HepG2 (cell line): Measurements from ENCODE around the gene SPON1. TPM values are rescaled to one million over a fixed set of nuclear protein-coding genes. Genes with fewer than 3 reads are reported as not detected.

Experiments
- ATAC-seq: fragments of 200-7000 bp; cut with Tn5 transposase; 3 replicates; pipeline ENCODE4 v1.9.1; 2020; ENCODE audit warnings: mild to moderate bottlenecking, moderate library complexity
- BruUV-seq: library from RNA; stranded (reverse); fragments of 400-500 nt; replicated peaks from 2 replicates; lab custom pipeline; 2021; lab: Mats Ljungman, UMichigan
- CTCF ChIA-PET: fragments of 300-600 bp; formaldehyde crosslinking; extraction: SDS; loops from one replicate; lab custom pipeline; 2021; ENCODE audit warnings: low total read pairs, inconsistent platforms, low intra/inter-chr PET ratio; lab: Yijun Ruan, JAX
- POLR2A ChIA-PET: fragments of 350-600 bp; sonication (Branson Sonifier 250); formaldehyde crosslinking; loops from one replicate; lab custom pipeline; 2020; ENCODE audit warnings: antibody characterized with exemption, inconsistent platforms; lab: Yijun Ruan, JAX
- DNase-seq: peaks from one replicate; pipeline ENCODE4 v3.0.0-alpha.2; 2015; ENCODE audit warnings: low spot score
- FAIRE-seq: peaks from 3 replicates; lab custom pipeline; 2011; peaks lifted over from hg19 to GRCh38; lab: Jason Lieb, UNC
- H2AFZ ChIP-seq: one replicate; pipeline ENCODE4 v1.6.1; 2011; ENCODE audit warnings: low read length, inconsistent platforms
- H3K27ac ChIP-seq: fragments of 300-600 bp; 3 replicates; pipeline ENCODE4 v1.8.0; 2011; ENCODE audit warnings: mixed run types, mild to moderate bottlenecking, mixed read lengths, low read length, inconsistent platforms; ENCODE audit not compliant: insufficient read depth; ENCODE audit errors: extremely low read length
- H3K27me3 ChIP-seq, 2 experiments: fragments of 200-600 bp in 1 of 2; 2 replicates in 1 of 2; 3 replicates in 1 of 2; pipeline versions ENCODE4 v1.6.0 to v1.8.0; 2011; ENCODE audit warnings: low read length in 2 of 2, mild to moderate bottlenecking in 2 of 2, moderate library complexity in 2 of 2, inconsistent platforms in 1 of 2; ENCODE audit not compliant: insufficient read depth in 2 of 2, control insufficient read depth in 1 of 2
- H3K36me3 ChIP-seq, 2 experiments: fragments of 200-600 bp in 1 of 2; replicated peaks in 1 of 2; 2 replicates in 1 of 2; 3 replicates in 1 of 2; pipeline versions ENCODE4 v1.5.1 to v1.8.0; 2011; ENCODE audit warnings: low read length in 2 of 2, inconsistent platforms in 1 of 2; ENCODE audit not compliant: insufficient read depth in 2 of 2, control insufficient read depth in 1 of 2
- H3K4me1 ChIP-seq: 2 replicates; pipeline ENCODE4 v1.5.1; 2012; ENCODE audit warnings: low read length, inconsistent platforms; ENCODE audit not compliant: insufficient read depth
- H3K4me2 ChIP-seq: 2 replicates; pipeline ENCODE4 v1.6.0; 2011; ENCODE audit warnings: low read depth, low read length, inconsistent platforms
- H3K4me3 ChIP-seq, 3 experiments: fragments of 200-600 bp in 1 of 3; sonication (generic), shearing (Covaris generic) in 1 of 3; replicated peaks in 1 of 3; 2 replicates each; pipeline ENCODE4 v1.5.1; 2011 to 2016; ENCODE audit warnings: low read length in 3 of 3, inconsistent platforms in 2 of 3, low read depth in 2 of 3, mild to moderate bottlenecking in 2 of 3, control low read depth in 1 of 3, mixed read lengths in 1 of 3; ENCODE audit not compliant: insufficient read depth in 1 of 3
- H3K79me2 ChIP-seq: one replicate; pipeline ENCODE4 v1.6.1; 2011; ENCODE audit warnings: low read length, inconsistent platforms; ENCODE audit not compliant: insufficient read depth
- H3K9ac ChIP-seq: 2 replicates; pipeline ENCODE4 v1.6.0; 2011; ENCODE audit warnings: mild to moderate bottlenecking, low read depth, low read length, inconsistent platforms; ENCODE audit not compliant: insufficient read depth
- H3K9me3 ChIP-seq: 2 replicates; pipeline ENCODE4 v1.5.1; 2012; ENCODE audit warnings: mild to moderate bottlenecking, low read length
- H4K20me1 ChIP-seq: 2 replicates; pipeline ENCODE4 v1.6.0; 2011; ENCODE audit warnings: inconsistent platforms, mild to moderate bottlenecking, low read length, moderate library complexity; ENCODE audit not compliant: insufficient read depth
- ARID2 ChIP-seq: sonication (generic); formaldehyde crosslinking; IDR thresholded peaks from 2 replicates; pipeline ENCODE4 v1.8.1; 2022; ENCODE audit warnings: mild to moderate bottlenecking, missing genetic modification reagents, borderline replicate concordance
- CCAR2 ChIP-seq: fragments of 200-400 bp; formaldehyde crosslinking; optimal IDR thresholded peaks from 2 replicates; pipeline ENCODE3; 2018; ENCODE audit warnings: low read depth, mild to moderate bottlenecking, low read length, moderate library complexity
- GATAD2A ChIP-seq: IDR thresholded peaks from 2 replicates; pipeline ENCODE4 v1.6.1; 2016
- POLR2AphosphoS5 ChIP-seq: IDR thresholded peaks from 2 replicates; pipeline ENCODE4 v1.6.1; 2012; ENCODE audit warnings: low read depth, low read length
- SP2 ChIP-seq: sonication (generic); formaldehyde crosslinking; IDR thresholded peaks from 2 replicates; pipeline ENCODE4 v1.5.1; 2020; ENCODE audit warnings: mild to moderate bottlenecking, missing genetic modification reagents
- TEAD3 ChIP-seq: optimal IDR thresholded peaks from 2 replicates; pipeline ENCODE3; 2016; ENCODE audit warnings: borderline replicate concordance
- TOPORS ChIP-seq: sonication (generic); formaldehyde crosslinking; IDR thresholded peaks from 2 replicates; pipeline ENCODE4 v1.8.0; 2023; ENCODE audit warnings: mild to moderate bottlenecking, missing genetic modification reagents
- TP53 ChIP-seq: sonication (generic); formaldehyde crosslinking; conservative IDR thresholded peaks from 2 replicates; pipeline ENCODE4 v1.4.0; 2020; ENCODE audit warnings: missing genetic modification reagents
- ZBTB37 ChIP-seq: sonication (generic); formaldehyde crosslinking; IDR thresholded peaks from 2 replicates; pipeline ENCODE4 v1.4.0; 2020; ENCODE audit warnings: mild to moderate bottlenecking, missing genetic modification reagents
- WGBS: methylation state at CpG from one replicate; pipeline ENCODE4 v1.1.6; 2017; ENCODE audit warnings: low lambda C conversion rate; 5-methylcytosine and 5-hydroxymethylcytosine counted together
- in situ Hi-C: cut with HindIII; loops from 2 replicates; pipeline ENCODE4 v1.10.0; 2017; ENCODE audit warnings: low pct_unique_long_range_greater_than_20kb; ENCODE audit not compliant: extremely low pct_ligation_motif_present
- intact Hi-C: fragments of 100-400 bp; cut with micrococcal nuclease; formaldehyde crosslinking; loops from one replicate; pipeline ENCODE4 v1.10.0; 2022; ENCODE audit not compliant: unreplicated experiment
- polyA plus RNA-seq, 8 experiments: library from polyadenylated mRNA; depleted of rRNA in 3 of 8; stranded (reverse) in 7 of 8; unstranded in 1 of 8; fragments of >200 nt; fragmentation: Illumina TruSeq in 4 of 8; extraction: Trizol in 4 of 8; gene quantifications; 2 replicates each; pipeline versions ENCODE4 v1.2.1 to v1.2.3, GENCODE V29; 2011 to 2016; ENCODE audit warnings: low read depth in 4 of 8, missing spikeins in 1 of 8, mixed read lengths in 1 of 8; ENCODE audit not compliant: insufficient read depth in 1 of 8
- total RNA-seq, 5 experiments: library from RNA; depleted of rRNA; stranded (reverse); fragments of >200 nt; fragmentation: Illumina TruSeq; extraction: Trizol; gene quantifications; 2 replicates each; pipeline ENCODE4 v1.2.3, GENCODE V29; 2016; ENCODE audit warnings: low read depth in 1 of 5
- TF ChIP-seq, protein P1 (sequence below): sonication (generic); formaldehyde crosslinking; IDR thresholded peaks from 2 replicates; pipeline ENCODE4 v1.4.0; 2020; ENCODE audit warnings: mild to moderate bottlenecking, missing genetic modification reagents

SPON1 gene
- total and polyA plus RNA-seq, 2 of the 13 experiments (the other 11 are each of a cell fraction or from before 2014, with no cell fraction given) = not detected

DNA sequence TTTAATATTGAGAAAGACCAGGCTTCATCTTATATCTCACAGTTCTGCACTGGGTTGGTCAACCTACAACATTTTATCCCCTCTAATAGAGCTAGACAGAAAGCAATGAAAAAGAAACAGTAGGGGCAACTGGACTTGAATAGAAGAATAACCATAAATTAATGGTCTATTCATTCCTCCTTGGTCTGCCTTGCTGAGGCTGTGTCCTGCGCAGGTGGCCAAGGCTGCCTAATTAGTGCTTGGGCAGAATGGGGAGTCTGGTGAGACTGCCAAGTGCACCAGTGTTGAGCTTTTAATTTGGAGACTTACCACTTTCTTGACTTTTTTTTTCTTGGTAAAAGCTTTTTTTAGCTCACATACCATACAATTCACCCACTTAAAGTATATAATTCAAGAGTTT lies 35.0 kb upstream of the SPON1 start:
- H3K27me3 ChIP-seq = no peaks in the 10 kb centered on the region; a peak in 1 of 5 replicates
- no peak for FAIRE-seq

GRCh38 chr11:13928566-13929251 lies 33.8 kb upstream of the SPON1 start:
- Histone ChIP-seq H3K79me2 (no peaks in the 10 kb centered on the region), H3K9me3 (no peaks in the 10 kb centered on the region), H2AFZ (no peak overlapping the region), H3K4me1 (no peaks in the 10 kb centered on the region), H3K4me2 (no peak overlapping the region), H4K20me1 (no peaks in the 10 kb centered on the region), H3K4me3 (no peak overlapping the region), H3K36me3 (no peaks in the 10 kb centered on the region), H3K27ac (no peak overlapping the region), H3K9ac (no peak overlapping the region), H3K27me3 (no peaks in the 10 kb centered on the region; a peak in 1 of 5 replicates)
- in situ Hi-C loops = no loop called here
- intact Hi-C loops = no loop called here
- ChIA-PET CTCF (no interaction called here), POLR2A (no interaction called here)
- WGBS = 12% methylated on average over 4 of the region's 4 CpGs
- DNase-seq = no peak
- BruUV-seq = no TSS peak
- no peak for ATAC-seq
- no peak for FAIRE-seq
- no peak for TF ChIP-seq ZBTB37 (CRISPR knock-in tag)
- TF ChIP-seq CCAR2 = no peak
- no peak for TF ChIP-seq TEAD3
- no peak for TF ChIP-seq TOPORS (CRISPR knock-in tag)
- TF ChIP-seq, protein P1, sequence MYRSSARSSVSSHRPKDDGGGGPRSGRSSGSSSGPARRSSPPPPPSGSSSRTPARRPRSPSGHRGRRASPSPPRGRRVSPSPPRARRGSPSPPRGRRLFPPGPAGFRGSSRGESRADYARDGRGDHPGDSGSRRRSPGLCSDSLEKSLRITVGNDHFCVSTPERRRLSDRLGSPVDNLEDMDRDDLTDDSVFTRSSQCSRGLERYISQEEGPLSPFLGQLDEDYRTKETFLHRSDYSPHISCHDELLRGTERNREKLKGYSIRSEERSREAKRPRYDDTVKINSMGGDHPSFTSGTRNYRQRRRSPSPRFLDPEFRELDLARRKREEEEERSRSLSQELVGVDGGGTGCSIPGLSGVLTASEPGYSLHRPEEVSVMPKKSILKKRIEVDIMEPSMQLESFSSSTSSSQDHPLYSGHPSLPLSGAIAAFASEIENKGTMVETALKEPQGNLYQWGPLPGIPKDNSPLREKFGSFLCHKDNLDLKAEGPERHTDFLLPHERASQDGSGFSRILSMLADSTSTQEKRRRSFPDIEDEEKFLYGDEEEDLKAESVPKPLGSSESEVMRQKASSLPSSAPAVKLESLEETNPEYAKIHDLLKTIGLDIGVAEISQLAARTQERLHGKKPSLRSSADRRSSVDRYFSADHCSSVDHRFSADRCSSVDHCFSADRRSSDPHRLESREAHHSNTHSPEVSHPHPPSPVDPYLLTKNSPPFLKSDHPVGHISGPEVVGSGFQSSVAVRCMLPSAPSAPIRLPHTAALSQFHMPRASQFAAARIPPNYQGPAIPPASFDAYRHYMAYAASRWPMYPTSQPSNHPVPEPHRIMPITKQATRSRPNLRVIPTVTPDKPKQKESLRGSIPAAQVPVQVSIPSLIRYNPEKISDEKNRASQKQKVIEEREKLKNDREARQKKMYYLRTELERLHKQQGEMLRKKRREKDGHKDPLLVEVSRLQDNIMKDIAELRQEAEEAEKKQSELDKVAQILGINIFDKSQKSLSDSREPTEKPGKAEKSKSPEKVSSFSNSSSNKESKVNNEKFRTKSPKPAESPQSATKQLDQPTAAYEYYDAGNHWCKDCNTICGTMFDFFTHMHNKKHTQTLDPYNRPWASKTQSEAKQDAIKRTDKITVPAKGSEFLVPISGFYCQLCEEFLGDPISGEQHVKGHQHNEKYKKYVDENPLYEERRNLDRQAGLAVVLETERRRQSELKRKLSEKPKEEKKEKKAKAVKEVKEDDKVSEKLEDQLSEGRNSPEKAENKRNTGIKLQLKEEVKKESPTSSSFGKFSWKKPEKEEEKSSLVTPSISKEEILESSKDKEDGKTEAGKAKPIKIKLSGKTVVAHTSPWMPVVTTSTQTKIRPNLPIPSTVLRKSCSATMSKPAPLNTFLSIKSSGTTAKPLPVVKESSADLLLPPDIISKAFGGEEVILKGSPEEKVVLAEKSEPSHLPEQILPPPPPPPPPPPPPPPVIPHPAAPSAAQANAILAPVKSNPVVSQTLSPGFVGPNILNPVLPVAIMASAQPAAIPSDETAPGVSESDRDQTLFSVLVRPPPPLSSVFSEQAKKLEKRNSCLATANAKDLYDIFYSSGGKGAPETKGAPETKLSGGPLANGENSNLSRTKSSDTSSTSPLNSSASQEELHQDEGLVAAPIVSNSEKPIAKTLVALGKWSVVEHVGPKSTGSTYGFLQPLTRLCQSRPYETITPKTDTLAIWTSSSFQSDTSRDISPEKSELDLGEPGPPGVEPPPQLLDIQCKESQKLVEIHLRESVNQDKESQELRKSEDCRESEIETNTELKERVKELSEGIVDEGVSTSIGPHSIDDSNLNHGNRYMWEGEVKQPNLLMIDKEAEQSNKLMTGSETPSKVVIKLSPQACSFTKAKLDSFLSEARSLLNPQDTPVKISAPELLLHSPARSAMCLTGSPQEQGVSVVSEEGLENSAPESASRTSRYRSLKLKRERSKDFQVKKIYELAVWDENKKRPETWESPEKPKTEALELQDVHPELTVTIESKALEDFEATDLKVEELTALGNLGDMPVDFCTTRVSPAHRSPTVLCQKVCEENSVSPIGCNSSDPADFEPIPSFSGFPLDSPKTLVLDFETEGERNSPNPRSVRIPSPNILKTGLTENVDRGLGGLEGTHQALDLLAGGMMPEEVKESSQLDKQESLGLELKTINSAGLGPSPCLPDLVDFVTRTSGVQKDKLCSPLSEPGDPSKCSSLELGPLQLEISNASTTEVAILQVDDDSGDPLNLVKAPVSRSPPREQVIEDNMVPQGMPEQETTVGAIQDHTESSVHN = no peak
- no peak for TF ChIP-seq GATAD2A

More for the DNA sequence above, 35.0 kb upstream of the SPON1 start:
- Histone ChIP-seq H3K27ac (no peak overlapping the region), H2AFZ (no peak overlapping the region), H3K4me2 (no peak overlapping the region), H3K4me1 (no peaks in the 10 kb centered on the region), H3K9ac (no peak overlapping the region), H3K79me2 (no peaks in the 10 kb centered on the region), H4K20me1 (no peaks in the 10 kb centered on the region), H3K9me3 (no peaks in the 10 kb centered on the region), H3K36me3 (no peaks in the 10 kb centered on the region), H3K4me3 (no peak overlapping the region)
- BruUV-seq = no TSS peak
- ChIA-PET POLR2A (no interaction called here), CTCF (no interaction called here)
- ATAC-seq (no peak), DNase-seq (no peak)
- intact Hi-C loops = no loop called here
- TF ChIP-seq SP2 (no peak), TP53 (CRISPR knock-in tag) (no peak), POLR2AphosphoS5 (no peak), ARID2 (CRISPR knock-in tag) (no peak)
- 46% methylated on average over 1 of the region's 1 CpG for WGBS
- in situ Hi-C loops = no loop called here
